B cell (primary cell): ENCODE measurements around the gene UAP1L1. TPM values are rescaled to one million over a fixed set of nuclear protein-coding genes. Genes with fewer than 3 reads are reported as not detected.

ENCODE experiments used
- ATAC-seq: fragments of 200-7000 bp; cut with Tn5 transposase; one replicate; pipeline ENCODE4 v1.10.0; 2021; ENCODE audit warnings: low read depth, mild to moderate bottlenecking, moderate number of reproducible peaks, moderate library complexity
- CTCF ChIA-PET: fragments of 350-600 bp; sonication (Branson Sonifier 250); formaldehyde crosslinking; loops from one replicate; lab custom pipeline; 2021; ENCODE audit warnings: antibody characterized with exemption, inconsistent platforms; lab: Charles Lee
- POLR2A ChIA-PET: fragments of 350-600 bp; sonication (Branson Sonifier 250); formaldehyde crosslinking; loops from one replicate; lab custom pipeline; 2021; ENCODE audit warnings: antibody characterized with exemption; lab: Charles Lee
- DNase-seq: peaks from one replicate; pipeline ENCODE4 v3.0.0; 2013
- H2AFZ ChIP-seq: 2 replicates; pipeline ENCODE4 v1.6.1; 2012; ENCODE audit warnings: mild to moderate bottlenecking, low read depth, low read length; ENCODE audit not compliant: insufficient read depth, poor library complexity, severe bottlenecking
- H3K27ac ChIP-seq, 2 donors: 1 replicate in 1 of 2; 2 replicates in 1 of 2; pipeline ENCODE4 v1.5.1; 2012 to 2013; ENCODE audit warnings: low read length in 2 of 2, mild to moderate bottlenecking in 2 of 2, moderate library complexity in 1 of 2
- H3K27me3 ChIP-seq, 4 experiments: fragments of 200-600 bp in 1 of 4; sonication (generic) in 1 of 4; replicated peaks in 1 of 4; 1 replicate in 2 of 4; 2 replicates in 2 of 4; pipeline versions ENCODE4 v1.6.1 to v1.7.0; 2013 to 2016; ENCODE audit warnings: low read length in 3 of 4, mild to moderate bottlenecking in 2 of 4, mixed read lengths in 1 of 4, moderate library complexity in 1 of 4; ENCODE audit not compliant: insufficient read depth in 4 of 4, control insufficient read depth in 3 of 4; ENCODE audit errors: control extremely low read depth in 1 of 4
- H3K36me3 ChIP-seq, 2 experiments: replicated peaks in 1 of 2; 1 replicate in 1 of 2; 2 replicates in 1 of 2; pipeline versions ENCODE4 v1.6.1 to v1.7.1; 2013; ENCODE audit warnings: low read length in 1 of 2; ENCODE audit not compliant: insufficient read depth in 2 of 2, control insufficient read depth in 1 of 2; ENCODE audit errors: control extremely low read depth in 1 of 2, extremely low read depth in 1 of 2
- H3K4me1 ChIP-seq, 2 donors: fragments of 200-600 bp in 1 of 2; sonication (generic) in 1 of 2; 1 replicate in 1 of 2; 2 replicates in 1 of 2; pipeline versions ENCODE4 v1.5.1 to v1.6.1; 2013 to 2017; ENCODE audit warnings: low read length in 2 of 2; ENCODE audit not compliant: control insufficient read depth in 2 of 2, insufficient read depth in 2 of 2
- H3K4me2 ChIP-seq: replicated peaks from 2 replicates; pipeline ENCODE3; 2012; ENCODE audit warnings: mild to moderate bottlenecking, low read depth, low read length; ENCODE audit not compliant: poor library complexity, severe bottlenecking
- H3K4me3 ChIP-seq, 5 experiments: fragments of 200-600 bp in 1 of 5; sonication (generic) in 1 of 5; 1 replicate in 3 of 5; 2 replicates in 2 of 5; pipeline versions ENCODE4 v1.5.1 to v1.7.0; 2011 to 2016; ENCODE audit warnings: low read length in 4 of 5, mild to moderate bottlenecking in 4 of 5, low read depth in 2 of 5, control low read depth in 1 of 5, moderate library complexity in 1 of 5; ENCODE audit not compliant: insufficient read depth in 1 of 5; ENCODE audit errors: control extremely low read depth in 1 of 5, extremely low read depth in 1 of 5
- H3K79me2 ChIP-seq: fragments of 200-600 bp; sonication (generic); one replicate; pipeline ENCODE4 v1.6.0; 2016; ENCODE audit warnings: low read length; ENCODE audit not compliant: control insufficient read depth, insufficient read depth
- H3K9ac ChIP-seq: fragments of 200-600 bp; sonication (generic); 2 replicates; pipeline ENCODE4 v1.6.1; 2017; ENCODE audit warnings: mild to moderate bottlenecking, low read length, moderate library complexity
- H3K9me3 ChIP-seq, 3 donors: one replicate each; pipeline versions ENCODE4 v1.6.1 to v1.7.1; 2013; ENCODE audit warnings: low read length in 2 of 3; ENCODE audit not compliant: control insufficient read depth in 2 of 3, insufficient read depth in 1 of 3; ENCODE audit errors: control extremely low read depth in 1 of 3
- H4K20me1 ChIP-seq: 2 replicates; pipeline ENCODE4 v1.6.0; 2012; ENCODE audit warnings: mild to moderate bottlenecking, low read length; ENCODE audit not compliant: insufficient read depth, control insufficient read depth, poor library complexity, severe bottlenecking
- H3K27ac Mint-ChIP-seq: one replicate; pipeline ENCODE4 v1.8.0; 2021; ENCODE audit warnings: mixed read lengths
- H3K27me3 Mint-ChIP-seq: one replicate; pipeline ENCODE4 v1.8.0; 2021; ENCODE audit warnings: mixed read lengths
- H3K4me1 Mint-ChIP-seq: one replicate; pipeline ENCODE4 v1.8.0; 2021; ENCODE audit warnings: mixed read lengths
- H3K4me3 Mint-ChIP-seq: one replicate; pipeline ENCODE4 v1.8.0; 2021; ENCODE audit warnings: mixed read lengths
- H3K9me3 Mint-ChIP-seq: one replicate; pipeline ENCODE4 v1.8.0; 2022; ENCODE audit warnings: mixed read lengths; ENCODE audit not compliant: insufficient read depth
- EZH2 ChIP-seq: IDR thresholded peaks from 2 replicates; pipeline ENCODE4 v1.6.1; 2012; ENCODE audit warnings: borderline replicate concordance, low read depth, mild to moderate bottlenecking, moderate library complexity, low read length; ENCODE audit not compliant: insufficient read depth, poor library complexity, severe bottlenecking
- WGBS: methylation state at CpG from one replicate; pipeline ENCODE4 v1.1.5; 2013; ENCODE audit warnings: missing lambda C conversion rate; ENCODE audit not compliant: insufficient coverage; 5-methylcytosine and 5-hydroxymethylcytosine counted together
- intact Hi-C: fragments of 100-400 bp; cut with micrococcal nuclease; formaldehyde crosslinking; loops from one replicate; pipeline ENCODE4 v1.10.0; 2022
- polyA plus RNA-seq: library from polyadenylated mRNA; depleted of rRNA; stranded (reverse); fragments of >200 nt; gene quantifications from 2 replicates; pipeline ENCODE4 v1.2.3, GENCODE V29; 2012
- total RNA-seq, 2 donors: library from RNA; stranded (reverse); fragments of 120-200 nt in 1 of 2; gene quantifications; 1 replicate in 1 of 2; 2 replicates in 1 of 2; pipeline versions ENCODE4 v1.2.3 to v1.2.4, GENCODE V29; 2013 to 2022
- TF ChIP-seq, protein P1 (sequence below): fragments of 200-600 bp; IDR thresholded peaks from one replicate; pipeline ENCODE4 v1.8.0; 2022; ENCODE audit warnings: antibody characterized with exemption, mild to moderate bottlenecking

The UAP1L1 gene
- total and polyA plus RNA-seq, 2 donors (not counting 1 experiment from before 2014, with no cell fraction given): 29.1 to 47.6 TPM

GRCh38 chr9:137068539-137069507, 8.5 kb upstream of the UAP1L1 start:
- Histone ChIP-seq H3K4me1 (peaks cover 15 to 35% of the 10 kb centered on the region in 2 donors), H3K79me2 (no peaks in the 10 kb centered on the region), H3K36me3 (no peaks in the 10 kb centered on the region), H2AFZ (no peak overlapping the region), H3K27ac (no peak overlapping the region), H3K9ac (no peak overlapping the region), H3K4me3 (no peak overlapping the region), H3K27me3 (peaks cover 0 to 15% (median 1%) of the 10 kb centered on the region in 4 experiments), H3K4me2 (peak overlapping the region; percentile 79), H4K20me1 (peaks cover 8% of the 10 kb centered on the region), H3K9me3 (peaks cover 0 to 7% (median 0%) of the 10 kb centered on the region in 3 donors)
- TF ChIP-seq, protein P1, sequence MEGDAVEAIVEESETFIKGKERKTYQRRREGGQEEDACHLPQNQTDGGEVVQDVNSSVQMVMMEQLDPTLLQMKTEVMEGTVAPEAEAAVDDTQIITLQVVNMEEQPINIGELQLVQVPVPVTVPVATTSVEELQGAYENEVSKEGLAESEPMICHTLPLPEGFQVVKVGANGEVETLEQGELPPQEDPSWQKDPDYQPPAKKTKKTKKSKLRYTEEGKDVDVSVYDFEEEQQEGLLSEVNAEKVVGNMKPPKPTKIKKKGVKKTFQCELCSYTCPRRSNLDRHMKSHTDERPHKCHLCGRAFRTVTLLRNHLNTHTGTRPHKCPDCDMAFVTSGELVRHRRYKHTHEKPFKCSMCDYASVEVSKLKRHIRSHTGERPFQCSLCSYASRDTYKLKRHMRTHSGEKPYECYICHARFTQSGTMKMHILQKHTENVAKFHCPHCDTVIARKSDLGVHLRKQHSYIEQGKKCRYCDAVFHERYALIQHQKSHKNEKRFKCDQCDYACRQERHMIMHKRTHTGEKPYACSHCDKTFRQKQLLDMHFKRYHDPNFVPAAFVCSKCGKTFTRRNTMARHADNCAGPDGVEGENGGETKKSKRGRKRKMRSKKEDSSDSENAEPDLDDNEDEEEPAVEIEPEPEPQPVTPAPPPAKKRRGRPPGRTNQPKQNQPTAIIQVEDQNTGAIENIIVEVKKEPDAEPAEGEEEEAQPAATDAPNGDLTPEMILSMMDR: no peak
- TF ChIP-seq EZH2: no peak
- intact Hi-C loops: no loop called here
- CTCF ChIA-PET: interaction anchor here (0.6 to 6.7 kb wide), 16 partner anchors 8 to 282 kb away, joined by 3 to 61 read pairs (median 12); partner anchors contain the start of genes ABCA2, MAN1B1, NPDC1 and UAP1L1
- POLR2A ChIA-PET: interaction anchor here (1.2 to 2.4 kb wide), 4 partner anchors 8 to 39 kb away, joined by 3 to 19 read pairs (median 7); partner anchors contain the start of genes MAN1B1 and UAP1L1
- peaks cover 6% of the 10 kb centered on the region for H3K27me3 Mint-ChIP-seq
- H3K9me3 Mint-ChIP-seq: no peaks in the 10 kb centered on the region
- H3K4me1 Mint-ChIP-seq: peaks cover 19% of the 10 kb centered on the region
- WGBS: 95% methylated on average over 17 of the region's 17 CpGs
- H3K4me3 Mint-ChIP-seq: peak overlapping the region; percentile 16
- DNase-seq (no peak), ATAC-seq (no peak)
- no peak overlapping the region for H3K27ac Mint-ChIP-seq
